Airway epithelial cell (primary cell): ENCODE data around the gene RNF144A. TPM values are rescaled to one million over a fixed set of nuclear protein-coding genes. Genes with fewer than 3 reads are reported as not detected.

Experiments
- total RNA-seq: library from RNA; depleted of rRNA; stranded (reverse); fragments of >200 nt; gene quantifications from 2 replicates; pipeline ENCODE4 v1.2.3, GENCODE V29; 2015

RNF144A gene, protein sequence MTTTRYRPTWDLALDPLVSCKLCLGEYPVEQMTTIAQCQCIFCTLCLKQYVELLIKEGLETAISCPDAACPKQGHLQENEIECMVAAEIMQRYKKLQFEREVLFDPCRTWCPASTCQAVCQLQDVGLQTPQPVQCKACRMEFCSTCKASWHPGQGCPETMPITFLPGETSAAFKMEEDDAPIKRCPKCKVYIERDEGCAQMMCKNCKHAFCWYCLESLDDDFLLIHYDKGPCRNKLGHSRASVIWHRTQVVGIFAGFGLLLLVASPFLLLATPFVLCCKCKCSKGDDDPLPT
- 0.23 and 0.99 TPM in 2 replicates for total RNA-seq

DNA sequence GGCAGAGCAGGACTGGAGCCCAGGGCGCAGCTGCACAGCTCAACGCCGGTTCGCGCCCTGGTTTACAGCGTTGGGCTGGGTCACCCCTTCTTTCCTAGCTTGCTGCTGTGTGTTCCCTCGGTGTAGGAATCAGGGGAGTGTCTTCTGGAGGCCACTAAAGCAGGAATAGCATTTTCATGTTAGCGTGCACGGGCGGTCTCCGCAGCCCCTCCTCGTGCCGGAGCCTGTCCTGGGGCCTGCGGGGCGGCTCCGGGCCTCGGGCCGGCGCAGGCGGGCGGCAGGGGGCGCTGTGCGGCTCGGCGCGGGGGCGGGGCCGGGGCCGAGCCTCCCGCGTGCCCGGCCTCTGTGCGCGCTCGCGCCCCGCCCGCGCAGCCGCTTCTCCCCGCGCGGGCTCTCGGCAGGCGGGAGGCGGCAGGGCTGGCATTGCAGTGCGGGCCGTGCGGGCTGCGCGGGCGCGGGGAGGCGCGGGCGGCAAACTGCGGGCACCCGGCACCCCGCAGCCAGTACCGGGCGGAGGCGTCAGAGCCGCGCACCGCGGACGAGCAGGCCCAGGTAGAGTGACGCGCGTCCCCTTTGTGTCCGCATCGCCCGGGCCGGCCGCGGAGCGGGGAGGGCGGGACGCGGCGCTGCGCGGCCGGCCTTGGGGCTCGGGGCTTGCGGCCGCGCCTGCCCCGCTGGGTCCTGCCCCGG is at the start of gene RNF144A:
RNF144A (plus strand) TSS at position 342 of the 690 bp plus-strand sequence. CDS start 79,515 bp downstream, outside the sequence.

DNA sequence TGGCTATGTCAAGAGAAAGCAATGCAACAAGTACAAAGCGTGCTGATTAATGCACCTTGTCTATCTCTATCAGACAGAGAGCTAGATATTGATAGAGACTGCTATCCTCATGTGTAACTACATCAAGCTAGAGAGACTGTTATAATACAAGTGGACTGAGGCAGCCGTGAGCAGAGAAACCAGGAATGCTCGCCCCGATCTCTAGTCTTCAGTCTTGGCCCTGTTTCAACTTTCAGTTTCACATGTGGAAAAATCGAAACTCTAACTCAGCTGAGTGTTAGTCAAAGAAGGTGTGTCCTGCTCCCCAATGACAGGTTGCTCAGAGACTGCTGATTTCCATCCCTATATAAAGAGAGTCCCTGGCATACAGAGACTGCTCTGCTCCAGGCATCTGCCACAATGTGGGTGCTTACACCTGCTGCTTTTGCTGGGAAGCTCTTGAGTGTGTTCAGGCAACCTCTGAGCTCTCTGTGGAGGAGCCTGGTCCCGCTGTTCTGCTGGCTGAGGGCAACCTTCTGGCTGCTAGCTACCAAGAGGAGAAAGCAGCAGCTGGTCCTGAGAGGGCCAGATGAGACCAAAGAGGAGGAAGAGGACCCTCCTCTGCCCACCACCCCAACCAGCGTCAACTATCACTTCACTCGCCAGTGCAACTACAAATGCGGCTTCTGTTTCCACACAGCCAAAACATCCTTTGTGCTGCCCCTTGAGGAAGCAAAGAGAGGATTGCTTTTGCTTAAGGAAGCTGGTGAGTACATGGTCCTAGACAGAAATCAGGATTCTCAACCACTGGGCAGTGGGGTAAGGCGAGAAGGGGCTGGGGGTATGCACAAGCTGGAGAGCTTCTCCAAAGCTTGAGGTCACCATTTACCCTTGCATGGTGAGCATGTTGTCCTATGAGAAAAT is 39.6 kb upstream of the RNF144A start, which contains the start of gene RSAD2:
RSAD2 (plus strand) TSS at position 376 of the 903 bp plus-strand sequence; CDS start at position 400, 24 bp downstream.

Other genes starting within 250 kb of the RNF144A start
- not detected in 2 replicates for gene CMPK2, start 51.5 kb upstream of the RNF144A start, total RNA-seq
- not detected in 2 replicates for gene RSAD2, start 39.6 kb upstream of the RNF144A start, total RNA-seq